Sigmoid colon (tissue), 4 donors: ENCODE results near the gene STK25.
"Not testable (repeated sequence)": the region's sequence is repeated elsewhere in the genome, so short reads cannot be mapped to it uniquely, and the experiment has no call there.

ENCODE experiments used
- CTCF ChIP-seq, 4 experiments: fragments of 450-650 bp in 3 of 4; fragments of 200-600 bp in 1 of 4; IDR thresholded peaks; one replicate each; pipeline ENCODE4 v1.5.1; 2016 to 2019; ENCODE audit warnings: antibody characterized with exemption in 4 of 4, mild to moderate bottlenecking in 3 of 4, moderate library complexity in 2 of 4
- EP300 ChIP-seq, 4 donors: sonication (generic); formaldehyde crosslinking; IDR thresholded peaks; one replicate each; pipeline ENCODE4 v1.6.1; 2017; ENCODE audit warnings: antibody characterized with exemption in 4 of 4
- POLR2A ChIP-seq, 2 donors: fragments of 450-650 bp; IDR thresholded peaks; one replicate each; pipeline ENCODE4 v1.6.1; 2016; ENCODE audit warnings: antibody characterized with exemption in 2 of 2, mild to moderate bottlenecking in 2 of 2, moderate library complexity in 2 of 2
- POLR2AphosphoS5 ChIP-seq, 4 donors: sonication (generic); formaldehyde crosslinking; IDR thresholded peaks; one replicate each; pipeline ENCODE4 v1.6.1; 2017; ENCODE audit warnings: antibody characterized with exemption in 4 of 4

GRCh38 chr2:241525818-241526780 is 17.7 kb upstream of the STK25 start:
- not testable (repeated sequence) for TF ChIP-seq POLR2AphosphoS5, POLR2A, CTCF, EP300 (IDR thresholded peaks at IDR 0.05)
